ENCODE data around the gene TLR6. TPM values are rescaled to one million over a fixed set of nuclear protein-coding genes. Genes with fewer than 3 reads are reported as not detected.

The TLR6 gene, protein sequence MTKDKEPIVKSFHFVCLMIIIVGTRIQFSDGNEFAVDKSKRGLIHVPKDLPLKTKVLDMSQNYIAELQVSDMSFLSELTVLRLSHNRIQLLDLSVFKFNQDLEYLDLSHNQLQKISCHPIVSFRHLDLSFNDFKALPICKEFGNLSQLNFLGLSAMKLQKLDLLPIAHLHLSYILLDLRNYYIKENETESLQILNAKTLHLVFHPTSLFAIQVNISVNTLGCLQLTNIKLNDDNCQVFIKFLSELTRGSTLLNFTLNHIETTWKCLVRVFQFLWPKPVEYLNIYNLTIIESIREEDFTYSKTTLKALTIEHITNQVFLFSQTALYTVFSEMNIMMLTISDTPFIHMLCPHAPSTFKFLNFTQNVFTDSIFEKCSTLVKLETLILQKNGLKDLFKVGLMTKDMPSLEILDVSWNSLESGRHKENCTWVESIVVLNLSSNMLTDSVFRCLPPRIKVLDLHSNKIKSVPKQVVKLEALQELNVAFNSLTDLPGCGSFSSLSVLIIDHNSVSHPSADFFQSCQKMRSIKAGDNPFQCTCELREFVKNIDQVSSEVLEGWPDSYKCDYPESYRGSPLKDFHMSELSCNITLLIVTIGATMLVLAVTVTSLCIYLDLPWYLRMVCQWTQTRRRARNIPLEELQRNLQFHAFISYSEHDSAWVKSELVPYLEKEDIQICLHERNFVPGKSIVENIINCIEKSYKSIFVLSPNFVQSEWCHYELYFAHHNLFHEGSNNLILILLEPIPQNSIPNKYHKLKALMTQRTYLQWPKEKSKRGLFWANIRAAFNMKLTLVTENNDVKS
- polyA plus RNA-seq (2013, experiment 1 of 2): 3.4 TPM
- 3.2 TPM for polyA plus RNA-seq (2013, experiment 2 of 2)

DNA sequence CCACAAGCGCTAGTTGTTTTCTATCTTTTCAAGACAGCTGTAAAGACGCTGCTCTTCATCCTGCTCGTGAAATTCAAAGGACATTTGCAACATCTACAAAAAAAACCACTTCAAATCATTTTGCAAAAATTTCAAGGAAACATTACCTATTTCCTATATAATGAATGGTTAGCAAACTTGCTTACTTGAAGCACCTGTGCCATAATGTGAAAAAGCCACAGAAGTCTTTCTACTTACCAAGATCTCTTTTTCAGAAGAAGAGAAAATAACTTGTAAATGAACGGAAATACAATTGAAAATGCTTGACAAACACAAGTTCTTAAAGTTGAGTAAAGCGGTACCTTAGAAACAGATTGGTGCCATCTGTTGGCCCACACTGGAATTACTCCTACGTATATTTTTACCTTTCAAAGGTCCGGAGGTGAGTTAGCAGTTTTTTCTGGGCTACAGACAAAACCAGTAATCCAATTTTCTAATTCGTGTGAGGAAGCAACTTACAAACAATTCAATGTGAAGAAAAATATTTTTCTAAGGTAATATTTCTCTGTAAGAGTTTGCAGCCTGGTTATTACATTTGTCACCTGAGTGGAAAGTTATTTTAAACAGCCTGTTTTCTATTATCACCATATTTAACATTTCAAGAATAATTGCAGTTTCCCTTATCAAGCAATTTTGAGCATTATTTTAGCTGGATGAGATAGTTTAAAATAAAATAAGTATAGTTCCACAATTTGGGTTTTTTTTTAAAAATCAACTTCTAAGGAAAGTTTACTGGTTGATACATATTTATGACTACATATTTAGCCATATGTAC, at the start of gene TLR6:
Gene TLR6 (minus strand): TSS at position 294 of the 814 bp plus-strand sequence. CDS start 27,344 bp downstream, outside the sequence.
- no peak within 1 kb of the TSS for H2BK120ac ChIP-seq (ENCODE audit: low read depth, low read length)
- peak within 1 kb of the TSS in 1 of 2 experiments; percentile 65 for H3K4me3 ChIP-seq (ENCODE audit: insufficient read depth in 1 of 2, low read depth in 1 of 2, low read length in 2 of 2)
- peak within 1 kb of the TSS; percentile 96 for H3K27ac ChIP-seq (ENCODE audit: low read length, poor library complexity, severe bottlenecking)
- no peak within 1 kb of the TSS for H2BK15ac ChIP-seq (ENCODE audit: low read depth, poor library complexity, severe bottlenecking)
- peak within 1 kb of the TSS; percentile 84 for H3K9ac ChIP-seq (ENCODE audit: low read length)
- H2AFZ ChIP-seq (ENCODE audit: low read depth, low read length): peak within 1 kb of the TSS; percentile 42
- peak within 1 kb of the TSS; percentile 53 for H3K4me2 ChIP-seq (ENCODE audit: low read length, poor library complexity, severe bottlenecking)
- no peaks in the 10 kb centered on the region for H3K36me3 ChIP-seq (ENCODE audit: control insufficient read depth in 1 of 2, insufficient read depth in 2 of 2, low read depth in 1 of 2, low read length in 2 of 2)
- H3K4me1 ChIP-seq (ENCODE audit: control insufficient read depth, insufficient read depth, low read depth, low read length): peaks cover 7% of the 10 kb centered on the region
- H3K4ac ChIP-seq (ENCODE audit: low read depth in 1 of 2, low read length in 2 of 2): no peak within 1 kb of the TSS
- H3K27me3 ChIP-seq (ENCODE audit: control insufficient read depth in 1 of 2, insufficient read depth in 1 of 2, low read length in 2 of 2): no peaks in the 10 kb centered on the region
- 59% methylated on average over 3 of the region's 8 CpGs for WGBS
- no peak within 1 kb of the TSS for H4K8ac ChIP-seq (ENCODE audit: low read length)
- H3K79me1 ChIP-seq (replicated peaks; ENCODE audit: low read length, poor library complexity, severe bottlenecking): peaks cover 5% of the 10 kb centered on the region
- peak within 1 kb of the TSS; percentile 13 for H2AK5ac ChIP-seq (ENCODE audit: low read length, severe bottlenecking)
- no peak within 1 kb of the TSS for H2BK5ac ChIP-seq (ENCODE audit: low read depth, low read length, poor library complexity, severe bottlenecking)
- no peak within 1 kb of the TSS for H4K91ac ChIP-seq (ENCODE audit: low read length)
- H3K14ac ChIP-seq (ENCODE audit: low read length in 2 of 2): no peak within 1 kb of the TSS
- peak; percentile 73 for DNase-seq
- H3K23ac ChIP-seq (ENCODE audit: low read length in 2 of 2): no peak within 1 kb of the TSS
- H3K9me3 ChIP-seq (ENCODE audit: control insufficient read depth, low read length): no peaks in the 10 kb centered on the region
- peak within 1 kb of the TSS in 1 of 2 experiments; percentile 76 for H3K18ac ChIP-seq (ENCODE audit: low read depth in 1 of 2, low read length in 2 of 2)
- peak within 1 kb of the TSS in 1 of 2 experiments; percentile 6 for H2BK12ac ChIP-seq (ENCODE audit: low read length in 2 of 2)

DNA sequence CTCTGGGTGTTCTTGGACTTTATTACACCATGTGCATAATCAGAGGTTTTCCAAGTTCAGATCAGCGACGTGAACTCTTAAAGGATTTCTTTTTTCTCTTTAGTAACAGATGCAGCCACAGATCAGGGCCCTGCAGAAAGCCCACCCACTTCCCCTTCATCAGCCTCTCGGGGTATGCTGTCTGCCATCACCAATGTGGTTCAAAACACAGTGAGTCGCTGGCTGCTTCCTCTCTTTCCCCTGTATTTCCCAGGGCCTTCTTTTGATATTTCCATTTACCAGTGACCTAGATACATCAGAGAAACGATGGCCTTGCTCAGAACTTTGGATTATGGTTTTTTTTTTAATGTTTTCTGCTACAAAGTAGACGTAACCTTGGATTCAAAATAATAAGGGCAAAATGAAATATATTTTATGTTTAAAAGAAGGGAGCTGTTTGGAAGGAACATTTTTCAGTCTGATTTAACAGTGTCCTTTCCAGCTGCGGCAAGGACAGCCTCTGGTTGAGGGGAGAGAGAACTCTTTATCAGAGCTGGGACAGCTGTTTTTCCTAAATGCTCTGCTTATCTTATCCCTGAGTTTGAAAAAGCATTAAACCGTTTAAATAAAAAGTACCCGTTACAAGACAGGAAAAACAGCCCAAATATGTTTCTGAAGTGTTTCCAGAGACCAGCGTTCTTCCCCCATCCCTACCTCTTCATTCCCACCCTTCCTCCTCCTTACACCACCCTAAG, 49.2 kb upstream of the TLR6 start:
- no peak overlapping the region for H4K91ac ChIP-seq (ENCODE audit: low read length)
- H3K4me1 ChIP-seq (ENCODE audit: control insufficient read depth, insufficient read depth, low read depth, low read length): peaks cover 2% of the 10 kb centered on the region
- H2BK12ac ChIP-seq (ENCODE audit: low read length in 2 of 2): no peak overlapping the region
- no peak overlapping the region for H3K27ac ChIP-seq (ENCODE audit: low read length, poor library complexity, severe bottlenecking)
- no peak overlapping the region for H2BK15ac ChIP-seq (ENCODE audit: low read depth, poor library complexity, severe bottlenecking)
- H3K23ac ChIP-seq (ENCODE audit: low read length in 2 of 2): no peak overlapping the region
- no peaks in the 10 kb centered on the region for H3K27me3 ChIP-seq (ENCODE audit: control insufficient read depth in 1 of 2, insufficient read depth in 1 of 2, low read length in 2 of 2)
- H2AFZ ChIP-seq (ENCODE audit: low read depth, low read length): no peak overlapping the region
- no peak overlapping the region for H3K4ac ChIP-seq (ENCODE audit: low read depth in 1 of 2, low read length in 2 of 2)
- H3K79me1 ChIP-seq (replicated peaks; ENCODE audit: low read length, poor library complexity, severe bottlenecking): peaks cover 40% of the 10 kb centered on the region
- no peak overlapping the region for H3K4me3 ChIP-seq (ENCODE audit: insufficient read depth in 1 of 2, low read depth in 1 of 2, low read length in 2 of 2)
- no peak overlapping the region for H3K4me2 ChIP-seq (ENCODE audit: low read length, poor library complexity, severe bottlenecking)
- no peak overlapping the region for H3K9ac ChIP-seq (ENCODE audit: low read length)
- H2BK5ac ChIP-seq (ENCODE audit: low read depth, low read length, poor library complexity, severe bottlenecking): no peak overlapping the region
- H3K9me3 ChIP-seq (ENCODE audit: control insufficient read depth, low read length): no peaks in the 10 kb centered on the region
- no peak for DNase-seq
- H4K8ac ChIP-seq (ENCODE audit: low read length): no peak overlapping the region
- H2AK5ac ChIP-seq (ENCODE audit: low read length, severe bottlenecking): no peak overlapping the region
- H2BK120ac ChIP-seq (ENCODE audit: low read depth, low read length): no peak overlapping the region
- WGBS: 84% methylated on average over 9 of the region's 10 CpGs
- peaks cover 31 to 97% of the 10 kb centered on the region in 2 experiments for H3K36me3 ChIP-seq (ENCODE audit: control insufficient read depth in 1 of 2, insufficient read depth in 2 of 2, low read depth in 1 of 2, low read length in 2 of 2)
- H3K14ac ChIP-seq (ENCODE audit: low read length in 2 of 2): no peak overlapping the region
- no peak overlapping the region for H3K18ac ChIP-seq (ENCODE audit: low read depth in 1 of 2, low read length in 2 of 2)

DNA sequence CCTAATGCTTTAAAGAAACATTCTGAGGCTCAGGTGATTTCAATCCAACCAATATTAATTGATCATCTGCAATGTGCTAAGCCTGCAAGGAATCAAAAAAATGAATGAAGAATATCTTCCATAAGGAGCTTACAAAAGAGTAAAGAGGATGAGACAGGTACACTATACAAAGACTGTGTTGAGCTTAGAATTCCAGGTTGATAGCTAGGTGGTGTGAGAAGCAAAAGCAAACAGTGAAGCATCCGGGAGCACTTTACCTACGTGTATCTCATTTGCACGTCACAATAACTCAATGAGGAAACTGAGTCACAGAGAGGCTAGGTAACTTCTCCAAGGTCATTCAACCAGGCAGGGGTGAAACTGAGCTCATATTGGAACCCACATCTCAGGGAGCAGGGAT, 48.1 kb upstream of the TLR6 start:
- H2AK5ac ChIP-seq (ENCODE audit: low read length, severe bottlenecking): no peak overlapping the region

More for the DNA sequence above, 48.1 kb upstream of the TLR6 start:
- Histone ChIP-seq H3K4me1 (ENCODE audit: control insufficient read depth, insufficient read depth, low read depth, low read length) (peaks cover 2% of the 10 kb centered on the region), H3K14ac (ENCODE audit: low read length in 2 of 2) (no peak overlapping the region), H2AFZ (ENCODE audit: low read depth, low read length) (no peak overlapping the region), H2BK5ac (ENCODE audit: low read depth, low read length, poor library complexity, severe bottlenecking) (no peak overlapping the region), H3K4me3 (ENCODE audit: insufficient read depth in 1 of 2, low read depth in 1 of 2, low read length in 2 of 2) (no peak overlapping the region), H4K8ac (ENCODE audit: low read length) (no peak overlapping the region), H3K27me3 (ENCODE audit: control insufficient read depth in 1 of 2, insufficient read depth in 1 of 2, low read length in 2 of 2) (no peaks in the 10 kb centered on the region), H3K27ac (ENCODE audit: low read length, poor library complexity, severe bottlenecking) (no peak overlapping the region), H3K9me3 (ENCODE audit: control insufficient read depth, low read length) (no peaks in the 10 kb centered on the region), H2BK120ac (ENCODE audit: low read depth, low read length) (no peak overlapping the region), H2BK12ac (ENCODE audit: low read length in 2 of 2) (no peak overlapping the region), H3K4me2 (ENCODE audit: low read length, poor library complexity, severe bottlenecking) (no peak overlapping the region), H3K23ac (ENCODE audit: low read length in 2 of 2) (no peak overlapping the region), H3K4ac (ENCODE audit: low read depth in 1 of 2, low read length in 2 of 2) (no peak overlapping the region), H3K18ac (ENCODE audit: low read depth in 1 of 2, low read length in 2 of 2) (no peak overlapping the region), H3K36me3 (ENCODE audit: control insufficient read depth in 1 of 2, insufficient read depth in 2 of 2, low read depth in 1 of 2, low read length in 2 of 2) (peaks cover 20 to 96% of the 10 kb centered on the region in 2 experiments), H4K91ac (ENCODE audit: low read length) (no peak overlapping the region), H2BK15ac (ENCODE audit: low read depth, poor library complexity, severe bottlenecking) (no peak overlapping the region), H3K79me1 (replicated peaks; ENCODE audit: low read length, poor library complexity, severe bottlenecking) (peaks cover 35% of the 10 kb centered on the region), H3K9ac (ENCODE audit: low read length) (no peak overlapping the region)
- no peak for DNase-seq
- 97% methylated on average over 3 of the region's 3 CpGs for WGBS

Data from mesenchymal stem cell (in vitro differentiated cells and primary cell).